Measurements from ENCODE around the gene PID1.

DNA sequence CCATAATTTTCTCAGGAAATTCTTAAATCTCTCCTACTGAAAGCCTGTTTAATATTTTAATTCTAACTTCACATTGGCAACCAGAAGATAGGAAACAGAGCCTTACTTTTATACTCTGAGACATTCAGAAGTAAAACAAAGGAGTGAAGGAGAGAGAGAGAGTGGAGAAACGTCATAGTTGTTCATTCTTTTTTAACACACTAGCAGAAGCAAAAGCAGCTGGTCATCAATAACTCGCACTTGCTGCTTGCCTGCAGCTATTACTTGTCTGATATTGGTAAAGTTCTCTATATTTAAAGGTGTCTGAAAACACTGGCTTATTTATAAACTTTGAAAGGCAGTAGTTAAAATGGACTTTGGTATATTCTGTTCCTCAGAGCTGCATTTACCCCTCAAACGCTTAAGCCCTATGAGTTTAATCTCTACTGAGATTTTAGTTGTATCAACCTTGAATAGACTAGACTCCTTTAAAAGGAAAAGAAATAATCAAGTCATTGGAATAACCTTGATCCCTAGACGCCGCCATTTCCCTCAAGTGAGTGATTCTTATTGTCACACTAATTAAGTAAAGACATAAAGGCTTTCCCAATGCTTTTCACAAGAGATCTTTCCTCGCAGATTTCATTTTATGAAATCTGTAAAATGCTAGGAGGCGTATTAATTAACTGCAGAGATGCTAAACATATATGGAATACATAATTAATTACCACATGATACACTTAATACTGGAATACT is 182.0 kb downstream of the PID1 start:
- TF ChIP-seq CTCF (IDR thresholded peaks at IDR 0.05): no peak
- TF ChIP-seq POLR2A (IDR thresholded peaks at IDR 0.05): no peak
- TF ChIP-seq EP300 (IDR thresholded peaks at IDR 0.05): no peak
